Mesendoderm (in vitro differentiated cells): ENCODE results near the gene TRIM46.
A peak's percentile ranks its signal among the peaks of the same experiment; 100 is the strongest.
"Not testable (repeated sequence)": the region's sequence is repeated elsewhere in the genome, so short reads cannot be mapped to it uniquely, and the experiment has no call there.

Experiments
- DNase-seq: peaks from one replicate; pipeline ENCODE4 v3.0.0; 2013
- H2AK5ac ChIP-seq: 2 replicates; pipeline ENCODE4 v1.6.1; 2013; ENCODE audit warnings: low read length, inconsistent platforms
- H2BK120ac ChIP-seq: 2 replicates; pipeline ENCODE4 v1.6.1; 2013; ENCODE audit warnings: low read depth, mild to moderate bottlenecking, low read length, moderate library complexity, mixed read lengths
- H2BK15ac ChIP-seq: replicated peaks from 2 replicates; pipeline ENCODE4 v1.6.1; 2013; ENCODE audit warnings: low read depth, mild to moderate bottlenecking, moderate library complexity
- H2BK5ac ChIP-seq: 2 replicates; pipeline ENCODE4 v1.6.1; 2013; ENCODE audit warnings: low read length, inconsistent platforms
- H3K18ac ChIP-seq: 2 replicates; pipeline ENCODE4 v1.6.1; 2013; ENCODE audit warnings: mild to moderate bottlenecking, low read length, mixed read lengths
- H3K23ac ChIP-seq: one replicate; pipeline ENCODE4 v1.6.1; 2013; ENCODE audit warnings: low read length
- H3K27ac ChIP-seq: 2 replicates; pipeline ENCODE4 v1.5.1; 2013; ENCODE audit warnings: low read depth, mild to moderate bottlenecking, inconsistent platforms, low read length, moderate library complexity
- H3K27me3 ChIP-seq: 2 replicates; pipeline ENCODE4 v1.6.1; 2013; ENCODE audit warnings: low read length, control low read depth, mild to moderate bottlenecking, inconsistent platforms; ENCODE audit not compliant: insufficient read depth, poor library complexity
- H3K36me3 ChIP-seq: 2 replicates; pipeline ENCODE4 v1.6.1; 2013; ENCODE audit warnings: low read length, inconsistent platforms; ENCODE audit not compliant: control insufficient read depth, insufficient read depth
- H3K4ac ChIP-seq: one replicate; pipeline ENCODE4 v1.6.1; 2013; ENCODE audit warnings: low read depth, mild to moderate bottlenecking, low read length, moderate library complexity
- H3K4me1 ChIP-seq: 2 replicates; pipeline ENCODE4 v1.6.1; 2013; ENCODE audit warnings: low read depth, low read length, inconsistent platforms; ENCODE audit not compliant: control insufficient read depth
- H3K4me2 ChIP-seq: 2 replicates; pipeline ENCODE4 v1.6.1; 2013; ENCODE audit warnings: low read length
- H3K4me3 ChIP-seq: 2 replicates; pipeline ENCODE4 v1.5.1; 2013; ENCODE audit warnings: mild to moderate bottlenecking, low read length
- H3K56ac ChIP-seq: one replicate; pipeline ENCODE4 v1.6.1; 2013; ENCODE audit warnings: low read length
- H3K79me1 ChIP-seq: 2 replicates; pipeline ENCODE4 v1.6.1; 2013; ENCODE audit warnings: low read length, inconsistent platforms
- H3K79me2 ChIP-seq: 2 replicates; pipeline ENCODE4 v1.6.1; 2013; ENCODE audit warnings: mild to moderate bottlenecking, low read length; ENCODE audit not compliant: control insufficient read depth, insufficient read depth
- H3K9ac ChIP-seq: 2 replicates; pipeline ENCODE4 v1.6.1; 2013; ENCODE audit warnings: low read length, inconsistent platforms
- H4K5ac ChIP-seq: one replicate; pipeline ENCODE4 v1.6.1; 2013; ENCODE audit warnings: low read length
- H4K8ac ChIP-seq: one replicate; pipeline ENCODE4 v1.6.1; 2013; ENCODE audit warnings: low read depth, mild to moderate bottlenecking, control low read depth, low read length, moderate library complexity
- WGBS: extraction: QIAGEN DNeasy Blood & Tissue Kit; methylation state at CpG from one replicate; pipeline ENCODE4 v1.1.7; 2013; ENCODE audit warnings: low lambda C conversion rate, missing lambda C conversion rate; ENCODE audit not compliant: insufficient coverage; ENCODE audit errors: extremely low coverage; 5-methylcytosine and 5-hydroxymethylcytosine counted together

TRIM46 gene

GRCh38 chr1:155164625-155165024, 9.0 kb upstream of the TRIM46 start:
- H3K36me3 ChIP-seq, H2BK120ac ChIP-seq, H3K4me2 ChIP-seq, H3K79me2 ChIP-seq, H3K4ac ChIP-seq, H2AK5ac ChIP-seq, H4K5ac ChIP-seq, H3K56ac ChIP-seq, H3K23ac ChIP-seq, H3K27ac ChIP-seq, H3K27me3 ChIP-seq, H3K4me3 ChIP-seq, DNase-seq, H4K8ac ChIP-seq, H2BK15ac ChIP-seq, H2BK5ac ChIP-seq, H3K79me1 ChIP-seq, H3K4me1 ChIP-seq, H3K18ac ChIP-seq, H3K9ac ChIP-seq: not testable (repeated sequence)
- no CpG with 5 or more reads among the region's 11 CpGs for WGBS

- H2AK5ac ChIP-seq = no peak overlapping the region
- H3K4ac ChIP-seq = no peak overlapping the region
- H2BK15ac ChIP-seq = no peak overlapping the region
- DNase-seq = peak; percentile 43
- no peaks in the 10 kb centered on the region for H3K79me1 ChIP-seq
- peak overlapping the region; percentile 65 for H3K56ac ChIP-seq
- peak overlapping the region; percentile 25 for H3K4me2 ChIP-seq
- no peak overlapping the region for H4K8ac ChIP-seq
- no peak overlapping the region for H3K4me3 ChIP-seq
- no peak overlapping the region for H3K27ac ChIP-seq
- peaks cover 1% of the 10 kb centered on the region for H3K36me3 ChIP-seq
- H3K18ac ChIP-seq = no peak overlapping the region
- H3K27me3 ChIP-seq = no peaks in the 10 kb centered on the region
- no peak overlapping the region for H4K5ac ChIP-seq
- H3K23ac ChIP-seq = no peak overlapping the region
- peak overlapping the region; percentile 20 for H3K9ac ChIP-seq
- H2BK120ac ChIP-seq = no peak overlapping the region
- H3K79me2 ChIP-seq = no peaks in the 10 kb centered on the region
- no peak overlapping the region for H2BK5ac ChIP-seq
- peaks cover 3% of the 10 kb centered on the region for H3K4me1 ChIP-seq
- WGBS = no CpG with 5 or more reads among the region's 8 CpGs
Observed at GRCh38 chr1:155166051-155166470, 7.6 kb upstream of the TRIM46 start.

GRCh38 chr1:155166471-155167165, 7.0 kb upstream of the TRIM46 start:
- Histone ChIP-seq H3K56ac (peak overlapping the region; percentile 67), H3K27me3 (no peaks in the 10 kb centered on the region), H3K79me1 (no peaks in the 10 kb centered on the region), H2BK5ac (no peak overlapping the region), H3K27ac (no peak overlapping the region), H3K36me3 (peaks cover 1% of the 10 kb centered on the region), H3K23ac (no peak overlapping the region), H3K79me2 (no peaks in the 10 kb centered on the region), H2BK15ac (no peak overlapping the region), H2AK5ac (no peak overlapping the region), H2BK120ac (no peak overlapping the region), H3K4ac (no peak overlapping the region), H3K4me3 (no peak overlapping the region), H3K4me2 (peak overlapping the region; percentile 58), H4K8ac (no peak overlapping the region), H4K5ac (no peak overlapping the region), H3K18ac (peak overlapping the region; percentile 8), H3K9ac (peak overlapping the region; percentile 36), H3K4me1 (peaks cover 3% of the 10 kb centered on the region)
- no CpG with 5 or more reads among the region's 27 CpGs for WGBS
- DNase-seq = peak; percentile 54

GRCh38 chr1:155167166-155168104, 6.2 kb upstream of the TRIM46 start:
- WGBS = no CpG with 5 or more reads among the region's 28 CpGs
- H3K27ac ChIP-seq = no peak overlapping the region
- peak overlapping the region; percentile 16 for H3K4me3 ChIP-seq

GRCh38 chr1:155168105-155168445, 5.6 kb upstream of the TRIM46 start:
- H3K4me2 ChIP-seq, H3K4me3 ChIP-seq, H3K27ac ChIP-seq, H4K5ac ChIP-seq, H2BK5ac ChIP-seq, H2BK120ac ChIP-seq, H3K79me2 ChIP-seq, H2AK5ac ChIP-seq, H3K36me3 ChIP-seq, H3K79me1 ChIP-seq, H2BK15ac ChIP-seq, DNase-seq, H3K23ac ChIP-seq, H3K4ac ChIP-seq, H3K18ac ChIP-seq, H3K4me1 ChIP-seq, H3K27me3 ChIP-seq, H4K8ac ChIP-seq, H3K9ac ChIP-seq, H3K56ac ChIP-seq: not testable (repeated sequence)
- WGBS = no CpG with 5 or more reads among the region's 4 CpGs

More at GRCh38 chr1:155167166-155168104, 6.2 kb upstream of the TRIM46 start:
- peaks cover 3% of the 10 kb centered on the region for H3K4me1 ChIP-seq
- no peak overlapping the region for H2AK5ac ChIP-seq
- no peak overlapping the region for H4K8ac ChIP-seq
- H3K56ac ChIP-seq = peak overlapping the region; percentile 81
- no peak overlapping the region for H3K4ac ChIP-seq
- peak; percentile 94 for DNase-seq
- H4K5ac ChIP-seq = no peak overlapping the region
- no peaks in the 10 kb centered on the region for H3K27me3 ChIP-seq
- peak overlapping the region; percentile 46 for H3K9ac ChIP-seq
- no peak overlapping the region for H3K18ac ChIP-seq
- peaks cover 1% of the 10 kb centered on the region for H3K36me3 ChIP-seq
- H3K4me2 ChIP-seq = peak overlapping the region; percentile 64
- H3K79me1 ChIP-seq = no peaks in the 10 kb centered on the region
- H2BK15ac ChIP-seq = no peak overlapping the region
- no peak overlapping the region for H2BK120ac ChIP-seq
- H3K23ac ChIP-seq = no peak overlapping the region
- H2BK5ac ChIP-seq = no peak overlapping the region
- peaks cover 2% of the 10 kb centered on the region for H3K79me2 ChIP-seq
